AG20443 (cell line): ENCODE results near the gene ADCK1.
"Not testable (repeated sequence)": the region's sequence is repeated elsewhere in the genome, so short reads cannot be mapped to it uniquely, and the experiment has no call there.

ENCODE experiments used
- DNase-seq: peaks from one replicate; pipeline ENCODE4 v3.0.0; 2012; ENCODE audit warnings: low spot score, mixed read lengths

The ADCK1 gene

DNA sequence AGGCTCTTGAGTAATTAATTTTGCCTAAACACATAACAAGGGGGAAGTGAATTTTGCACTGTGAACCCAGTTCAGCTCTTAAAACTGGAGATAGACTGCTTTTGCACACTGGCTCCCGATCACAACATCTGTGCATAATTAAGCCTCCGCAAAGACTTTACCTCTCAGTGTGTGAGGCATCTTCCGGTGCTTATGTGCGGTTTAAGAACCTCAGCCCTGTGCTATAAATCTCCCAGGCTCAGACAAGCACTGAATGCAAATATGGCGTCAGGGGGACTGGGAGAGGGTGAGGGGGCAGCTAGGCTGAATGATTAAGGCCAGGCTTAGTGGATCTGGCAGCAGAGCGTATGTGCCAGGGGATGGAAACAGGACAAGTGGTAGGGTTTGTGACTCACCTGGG, 103.3 kb downstream of the ADCK1 start:
- DNase-seq: peak; percentile 40

DNA sequence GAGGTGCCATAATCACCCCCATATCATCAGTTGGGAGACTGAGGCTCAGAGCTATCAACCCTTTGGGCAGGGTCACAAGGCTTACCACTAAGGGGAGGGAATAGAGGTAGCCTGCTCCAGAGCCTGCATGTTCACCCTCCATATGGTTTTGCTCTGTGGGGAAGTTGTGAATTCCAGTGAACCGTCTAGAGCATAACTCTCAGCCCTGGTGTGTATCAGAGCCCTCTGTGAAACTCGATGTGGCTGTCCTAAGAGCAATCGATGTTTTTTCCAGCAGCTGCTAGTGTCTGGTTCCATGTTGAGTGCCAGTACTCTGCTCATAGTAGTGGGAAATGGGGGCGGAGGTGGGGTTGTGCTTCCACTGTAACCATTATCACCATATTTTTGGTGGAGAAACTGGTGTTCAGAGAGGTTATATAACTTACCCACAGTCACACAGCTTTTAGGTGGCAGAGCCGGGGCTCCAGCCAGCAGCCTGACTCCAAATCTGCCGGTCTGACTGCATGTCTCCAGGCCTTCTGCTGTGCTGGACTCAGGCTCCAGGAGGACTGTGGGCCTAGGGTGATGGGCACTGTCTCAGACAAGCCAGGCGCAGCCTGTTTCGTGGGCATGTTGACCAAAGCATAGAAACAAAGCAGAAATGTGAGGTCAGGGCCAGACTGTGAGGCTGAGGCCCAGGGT, 104.2 kb downstream of the ADCK1 start:
- DNase-seq: no peak

DNA sequence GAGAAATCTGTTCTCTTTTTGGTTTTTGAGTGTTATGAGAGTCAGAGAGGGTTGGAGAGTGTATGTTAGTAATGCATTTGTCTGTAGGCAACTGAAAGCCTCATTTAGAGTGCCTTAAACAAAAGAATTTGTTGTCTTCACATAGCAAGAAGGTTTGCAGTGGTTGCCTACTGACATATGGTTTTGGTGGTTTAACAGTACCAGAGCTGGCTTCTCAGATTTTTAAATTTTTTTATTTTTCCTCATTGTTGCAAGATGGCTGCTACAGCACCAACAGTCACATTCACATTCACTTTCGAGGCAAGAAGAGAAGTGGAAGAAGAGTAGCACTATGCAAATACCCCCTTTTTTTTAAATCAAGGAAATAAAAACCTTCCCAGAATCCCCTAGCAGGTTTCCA, 106.5 kb downstream of the ADCK1 start:
- no peak for DNase-seq

GRCh38 chr14:77908847-77909246, 108.9 kb downstream of the ADCK1 start:
- no peak for DNase-seq

DNA sequence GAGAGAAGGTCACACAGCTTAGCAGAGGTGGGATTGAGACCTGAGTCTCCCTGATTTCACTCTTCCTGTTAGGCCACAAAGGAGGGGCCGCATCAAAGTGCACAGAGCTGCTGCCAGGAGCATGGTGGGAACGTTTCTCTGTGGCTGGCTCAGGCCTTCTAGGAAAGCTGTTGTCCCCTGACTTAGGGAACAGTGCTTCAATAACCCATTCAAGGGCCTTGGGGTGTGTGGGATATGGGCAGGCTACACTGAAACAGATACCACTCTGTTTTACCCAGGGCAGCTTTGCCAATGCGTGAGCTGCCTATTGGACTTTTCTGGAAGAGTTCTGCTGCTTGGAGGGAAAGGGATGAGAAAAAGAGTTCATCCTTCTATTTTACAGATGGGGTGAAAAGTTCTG, 110.0 kb downstream of the ADCK1 start:
- no peak for DNase-seq

GRCh38 chr14:77910506-77910905, 110.6 kb downstream of the ADCK1 start:
- no peak for DNase-seq

DNA sequence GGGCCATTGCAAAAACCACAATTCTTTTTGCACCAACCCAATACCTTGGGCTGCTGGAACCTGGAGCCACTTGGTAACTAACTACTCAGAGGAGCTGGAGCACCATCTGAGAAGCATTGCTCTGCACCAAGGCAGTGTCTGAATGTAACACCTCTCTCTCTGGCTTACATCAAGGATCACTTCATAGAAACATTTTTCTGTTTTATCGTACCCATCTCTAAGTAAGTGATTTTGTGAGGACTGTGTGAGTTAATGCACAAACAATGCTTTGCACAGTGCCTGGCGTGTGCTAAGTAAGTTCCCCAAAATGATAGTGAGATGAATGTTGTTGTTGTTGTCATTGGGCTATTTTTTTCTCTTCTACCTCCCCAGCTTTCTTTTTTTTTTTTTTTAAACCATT, 111.4 kb downstream of the ADCK1 start:
- DNase-seq: no peak

GRCh38 chr14:77912754-77913556, 113.0 kb downstream of the ADCK1 start:
- no peak for DNase-seq

- DNase-seq: no peak
Observed at GRCh38 chr14:77914073-77914721, 114.3 kb downstream of the ADCK1 start.

- DNase-seq: not testable (repeated sequence)
Observed at GRCh38 chr14:77915390-77915789, 115.5 kb downstream of the ADCK1 start.

DNA sequence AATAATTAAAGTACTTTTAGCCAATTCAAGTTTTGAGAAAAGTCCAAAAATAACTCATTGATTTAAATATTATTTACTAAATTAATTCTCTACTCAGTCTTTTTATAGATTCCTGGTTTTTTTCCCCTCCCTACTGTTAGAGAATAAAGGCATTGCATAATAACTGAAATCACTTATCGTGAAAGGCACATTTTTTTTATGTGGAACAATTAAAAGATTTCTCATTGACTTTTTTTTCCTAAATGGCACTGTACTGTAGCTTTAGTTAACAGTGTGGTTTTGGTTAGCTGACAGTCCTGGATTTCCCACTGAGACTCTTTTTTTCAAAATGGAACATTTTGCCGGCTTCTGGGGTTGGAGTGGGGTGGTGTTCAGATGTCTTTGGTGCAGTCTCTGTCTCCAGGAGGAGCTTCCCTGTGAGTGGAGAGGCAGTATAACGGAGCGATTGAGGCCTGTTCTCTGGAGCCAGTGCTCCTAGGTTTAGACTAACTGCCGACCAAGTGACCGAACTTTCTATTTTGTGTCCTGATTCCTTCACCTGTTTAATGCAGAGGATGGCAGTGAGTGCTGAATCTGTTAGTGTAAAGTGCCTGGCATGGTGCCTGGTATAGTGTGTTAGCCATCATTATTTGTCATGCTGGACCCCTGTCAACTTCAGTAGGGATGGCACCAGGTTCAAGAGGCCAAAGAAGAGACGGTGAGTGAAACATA, 117.7 kb downstream of the ADCK1 start:
- DNase-seq: no peak

DNA sequence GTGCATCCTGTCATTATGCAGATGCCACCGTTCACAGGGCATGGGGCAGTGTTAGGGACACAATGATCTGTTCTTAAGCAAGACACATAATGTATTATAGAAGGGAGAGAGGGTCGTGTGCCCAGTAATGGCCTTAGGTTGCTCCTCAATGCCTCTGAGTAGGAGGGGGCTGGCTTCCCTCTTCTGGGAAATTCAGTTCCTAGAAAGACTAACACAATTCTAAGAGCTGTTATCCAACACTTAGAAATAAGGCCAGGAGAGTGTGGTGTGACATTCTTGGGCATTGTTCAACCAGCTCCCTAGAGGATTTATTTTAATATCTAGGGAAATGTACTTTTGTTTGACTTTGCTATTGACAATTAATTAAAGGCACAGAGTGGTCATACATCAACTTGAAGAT, 118.5 kb downstream of the ADCK1 start:
- no peak for DNase-seq

- no peak for DNase-seq
Observed at GRCh38 chr14:77920312-77920711, 120.4 kb downstream of the ADCK1 start.

- no peak for DNase-seq
Observed at GRCh38 chr14:77921818-77922217, 121.9 kb downstream of the ADCK1 start.

GRCh38 chr14:77923131-77923936, 123.4 kb downstream of the ADCK1 start:
- no peak for DNase-seq

DNA sequence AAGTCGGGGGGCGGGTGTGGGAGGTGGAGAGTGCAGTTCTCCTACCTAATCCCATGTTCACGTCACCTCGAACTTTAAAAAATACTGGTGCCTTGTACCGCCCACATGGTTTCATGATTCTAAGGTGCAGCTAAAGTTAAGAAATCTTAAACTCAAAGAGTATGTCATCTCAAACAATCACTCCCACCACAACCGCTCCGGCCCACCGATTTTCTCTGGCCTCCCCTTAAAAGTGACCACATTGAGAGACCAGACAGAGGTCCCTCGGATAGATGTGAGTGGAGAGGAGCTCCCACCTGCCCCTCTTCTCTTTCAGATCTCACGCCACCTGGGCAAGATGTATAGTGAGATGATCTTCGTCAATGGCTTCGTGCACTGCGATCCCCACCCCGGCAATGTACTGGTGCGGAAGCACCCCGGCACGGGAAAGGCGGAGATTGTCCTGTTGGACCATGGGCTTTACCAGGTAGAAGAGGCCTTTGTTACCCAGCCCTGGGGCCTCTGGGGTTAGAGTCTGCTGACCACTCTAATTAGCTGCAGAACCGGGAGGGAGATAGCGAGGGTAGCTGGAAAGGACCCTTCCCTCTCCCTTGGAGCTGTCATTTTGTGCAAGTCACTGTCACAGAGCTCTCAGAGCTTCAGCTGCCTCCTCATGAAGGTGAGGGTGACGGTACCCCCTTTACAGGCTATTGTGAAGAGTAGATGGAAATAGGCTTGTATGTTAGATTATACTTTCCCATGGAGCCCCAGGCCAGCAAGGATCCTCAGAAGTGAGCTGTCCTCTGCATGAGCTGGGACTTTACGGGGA, 124.4 kb downstream of the ADCK1 start:
- no peak for DNase-seq

- DNase-seq: no peak
Observed at GRCh38 chr14:77926942-77927341, 127.0 kb downstream of the ADCK1 start.

DNA sequence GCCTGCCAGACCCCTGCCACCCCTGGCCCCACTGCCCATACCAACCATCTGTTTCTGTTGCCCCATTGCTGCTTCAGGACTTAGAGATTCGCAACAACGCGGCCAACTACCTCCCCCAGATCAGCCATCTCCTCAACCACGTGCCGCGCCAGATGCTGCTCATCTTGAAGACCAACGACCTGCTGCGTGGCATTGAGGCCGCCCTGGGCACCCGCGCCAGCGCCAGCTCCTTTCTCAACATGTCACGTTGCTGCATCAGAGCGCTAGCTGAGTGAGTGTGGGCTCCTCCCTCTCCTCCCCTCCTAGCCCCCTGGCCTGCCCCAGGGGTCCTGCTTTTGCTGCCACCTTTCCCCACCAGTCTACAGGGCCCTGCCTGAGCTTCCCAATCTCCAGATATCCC, 131.5 kb downstream of the ADCK1 start:
- DNase-seq: no peak

- no peak for DNase-seq
Observed at GRCh38 chr14:77936138-77936639, 136.3 kb downstream of the ADCK1 start.

- no peak for DNase-seq
Observed at GRCh38 chr14:77947372-77947771, 147.5 kb downstream of the ADCK1 start.
